GM19328 (cell line): ENCODE measurements around the gene SCUBE3.
A peak's percentile ranks its signal among the peaks of the same experiment; 100 is the strongest.

Source experiments
- ATAC-seq: cut with Tn5 transposase; IDR thresholded peaks from one replicate; pipeline ENCODE4 v1.9.1; 2021; ENCODE audit warnings: mild to moderate bottlenecking, moderate library complexity; ENCODE audit not compliant: unreplicated experiment

Gene SCUBE3

GRCh38 chr6:35237476-35237875 is 23.7 kb downstream of the SCUBE3 start:
- no peak for ATAC-seq

GRCh38 chr6:35238843-35239289 is 25.1 kb downstream of the SCUBE3 start:
- ATAC-seq, result no peak

- no peak for ATAC-seq
These were observed 25.8 kb downstream of the SCUBE3 start for GRCh38 chr6:35239581-35239980.

GRCh38 chr6:35240838-35241801 is 27.4 kb downstream of the SCUBE3 start:
- no peak for ATAC-seq

- no peak for ATAC-seq
These were observed 28.7 kb downstream of the SCUBE3 start for GRCh38 chr6:35242486-35242885.

GRCh38 chr6:35242906-35243305 is 29.1 kb downstream of the SCUBE3 start:
- ATAC-seq, result no peak

GRCh38 chr6:35243386-35243958 is 29.7 kb downstream of the SCUBE3 start:
- ATAC-seq, result no peak

- ATAC-seq, result no peak
These were observed 30.8 kb downstream of the SCUBE3 start for GRCh38 chr6:35244551-35244950.

GRCh38 chr6:35247642-35248231 is 34.0 kb downstream of the SCUBE3 start:
- ATAC-seq, result no peak

GRCh38 chr6:35248300-35248699 is 34.5 kb downstream of the SCUBE3 start:
- ATAC-seq, result no peak

GRCh38 chr6:35248965-35249364 is 35.2 kb downstream of the SCUBE3 start:
- ATAC-seq, result no peak

GRCh38 chr6:35251949-35252348 is 38.2 kb downstream of the SCUBE3 start:
- no peak for ATAC-seq

- no peak for ATAC-seq
These were observed 39.5 kb downstream of the SCUBE3 start for GRCh38 chr6:35253249-35253648.

GRCh38 chr6:35258336-35258735 is 44.6 kb downstream of the SCUBE3 start:
- ATAC-seq, result no peak

- ATAC-seq, result peak; percentile 7
These were observed 45.1 kb downstream of the SCUBE3 start for GRCh38 chr6:35258858-35259193.

GRCh38 chr6:35259194-35259947 is 45.6 kb downstream of the SCUBE3 start, which contains the start of gene ZNF76:
Gene ZNF76 (plus strand): TSS chr6:35259735. CDS start chr6:35281152, 21,417 bp downstream.
- peak; percentile 87 for ATAC-seq

GRCh38 chr6:35259948-35260590 is 46.3 kb downstream of the SCUBE3 start:
- ATAC-seq, result peak; percentile 24

- no peak for ATAC-seq
These were observed 47.1 kb downstream of the SCUBE3 start for GRCh38 chr6:35260591-35261570.

GRCh38 chr6:35262596-35262995 is 48.8 kb downstream of the SCUBE3 start:
- ATAC-seq, result no peak
